ENCODE data around the gene ZSCAN18. TPM values are rescaled to one million over a fixed set of nuclear protein-coding genes. Genes with fewer than 3 reads are reported as not detected.

Gene ZSCAN18
- total and polyA plus RNA-seq, 8 donors = 17.3 to 93.0 (median 21.5) TPM

DNA sequence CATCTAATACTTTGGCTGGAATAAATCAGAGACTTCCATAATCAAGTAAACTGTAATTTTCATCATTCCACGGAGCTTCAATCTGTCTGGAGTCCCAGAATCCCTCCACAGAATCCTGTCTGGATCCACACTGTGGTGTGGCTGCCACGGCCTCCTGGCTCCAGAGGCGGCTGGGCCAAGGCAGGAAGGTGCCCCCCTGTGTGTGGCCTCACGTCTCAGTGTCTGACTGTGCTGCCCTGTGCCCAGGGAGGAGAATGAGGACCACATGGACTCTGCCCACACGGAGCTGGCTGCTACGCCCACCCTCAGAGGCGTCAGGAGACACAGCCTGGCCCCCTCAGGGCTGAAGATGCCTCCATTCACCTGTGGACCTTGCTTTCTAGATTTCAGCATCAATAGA is 51.2 kb downstream of the ZSCAN18 start:
- H3K9me3 ChIP-seq = no peaks in the 10 kb centered on the region

DNA sequence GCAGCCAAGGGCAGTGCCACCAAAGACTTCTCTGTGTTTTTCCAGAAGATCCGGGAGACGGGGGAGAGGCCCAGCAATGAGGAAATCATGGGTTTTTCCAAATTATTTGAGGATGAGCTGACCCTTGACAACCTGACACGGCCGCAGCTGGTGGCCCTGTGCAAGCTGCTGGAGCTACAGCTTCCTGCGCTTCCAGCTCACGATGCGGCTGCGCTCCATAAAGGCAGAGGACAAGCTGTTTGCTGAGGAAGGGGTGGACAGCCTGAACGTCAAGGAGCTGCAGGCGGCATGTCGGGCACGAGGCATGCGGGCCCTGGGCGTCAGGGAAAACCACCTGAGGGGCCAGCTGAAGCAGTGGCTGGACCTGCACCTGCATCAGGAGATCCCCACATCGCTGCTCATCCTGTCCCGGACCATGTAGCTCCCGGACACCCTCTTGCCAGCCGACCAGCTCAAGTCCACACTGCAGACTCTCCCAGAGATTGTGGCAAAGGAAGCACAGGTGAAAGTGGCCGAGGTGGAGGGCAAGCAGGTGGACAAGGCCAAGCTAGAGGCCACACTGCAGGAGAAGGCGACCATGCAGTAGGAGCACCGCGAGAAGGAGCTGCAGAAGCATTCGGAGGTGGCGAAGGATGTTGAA is 52.5 kb downstream of the ZSCAN18 start:
- no peak for DNase-seq
- no peaks in the 10 kb centered on the region for H3K36me3 ChIP-seq
- TF ChIP-seq, protein P1, sequence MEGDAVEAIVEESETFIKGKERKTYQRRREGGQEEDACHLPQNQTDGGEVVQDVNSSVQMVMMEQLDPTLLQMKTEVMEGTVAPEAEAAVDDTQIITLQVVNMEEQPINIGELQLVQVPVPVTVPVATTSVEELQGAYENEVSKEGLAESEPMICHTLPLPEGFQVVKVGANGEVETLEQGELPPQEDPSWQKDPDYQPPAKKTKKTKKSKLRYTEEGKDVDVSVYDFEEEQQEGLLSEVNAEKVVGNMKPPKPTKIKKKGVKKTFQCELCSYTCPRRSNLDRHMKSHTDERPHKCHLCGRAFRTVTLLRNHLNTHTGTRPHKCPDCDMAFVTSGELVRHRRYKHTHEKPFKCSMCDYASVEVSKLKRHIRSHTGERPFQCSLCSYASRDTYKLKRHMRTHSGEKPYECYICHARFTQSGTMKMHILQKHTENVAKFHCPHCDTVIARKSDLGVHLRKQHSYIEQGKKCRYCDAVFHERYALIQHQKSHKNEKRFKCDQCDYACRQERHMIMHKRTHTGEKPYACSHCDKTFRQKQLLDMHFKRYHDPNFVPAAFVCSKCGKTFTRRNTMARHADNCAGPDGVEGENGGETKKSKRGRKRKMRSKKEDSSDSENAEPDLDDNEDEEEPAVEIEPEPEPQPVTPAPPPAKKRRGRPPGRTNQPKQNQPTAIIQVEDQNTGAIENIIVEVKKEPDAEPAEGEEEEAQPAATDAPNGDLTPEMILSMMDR (IDR thresholded peaks at IDR 0.05) = no peak
- FAIRE-seq = no peak
- WGBS, 2 donors = 80 to 88% methylated on average over 24 of the region's 24 CpGs
- no peaks in the 10 kb centered on the region for H3K27me3 ChIP-seq
- no peaks in the 10 kb centered on the region for H3K4me1 ChIP-seq
- ATAC-seq = no peak
- no peak overlapping the region for H3K4me3 ChIP-seq
- intact Hi-C loops (cut with DNase I) = no loop called here
- H3K27ac ChIP-seq = no peak overlapping the region
- no peaks in the 10 kb centered on the region for H3K9me3 ChIP-seq

More for the DNA sequence above, 51.2 kb downstream of the ZSCAN18 start:
- Histone ChIP-seq H3K27me3 (no peaks in the 10 kb centered on the region), H3K4me1 (no peaks in the 10 kb centered on the region), H3K36me3 (no peaks in the 10 kb centered on the region), H3K4me3 (no peak overlapping the region), H3K27ac (no peak overlapping the region)
- TF ChIP-seq, protein P1 (IDR thresholded peaks at IDR 0.05) = no peak
- intact Hi-C loops (cut with DNase I) = no loop called here
- 58 to 81% methylated on average over 7 of the region's 7 CpGs for WGBS, 2 donors
- ATAC-seq (no peak), DNase-seq (no peak), FAIRE-seq (no peak)

DNA sequence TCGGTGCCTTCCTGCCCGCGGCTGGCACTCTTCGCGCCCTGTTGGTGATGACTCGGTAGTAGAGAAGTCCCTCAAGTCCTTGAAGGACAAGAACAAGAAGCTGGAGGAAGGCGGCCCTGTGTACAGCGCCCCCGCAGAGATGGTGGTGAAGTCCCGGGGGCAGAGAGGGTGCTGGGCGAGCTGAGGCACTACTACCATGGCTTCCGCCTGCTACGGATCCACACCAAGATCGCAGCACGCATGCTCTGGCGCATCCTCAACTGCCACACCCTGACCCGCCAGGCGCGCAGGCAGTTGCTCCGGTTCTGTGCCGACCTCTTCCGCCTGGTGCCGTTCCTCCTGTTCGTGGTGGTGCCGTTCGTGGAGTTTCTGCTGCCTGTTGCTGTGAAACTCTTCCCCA is 53.1 kb downstream of the ZSCAN18 start:
- 84 to 89% methylated on average over 26 of the region's 26 CpGs for WGBS, 2 donors
- Histone ChIP-seq H3K27me3 (no peaks in the 10 kb centered on the region), H3K9me3 (no peaks in the 10 kb centered on the region), H3K4me3 (no peak overlapping the region), H3K27ac (no peak overlapping the region), H3K36me3 (no peaks in the 10 kb centered on the region), H3K4me1 (no peaks in the 10 kb centered on the region)
- intact Hi-C loops (cut with DNase I) = no loop called here
- FAIRE-seq (no peak), DNase-seq (no peak), ATAC-seq (no peak)
- TF ChIP-seq, protein P1 (IDR thresholded peaks at IDR 0.05) = no peak

DNA sequence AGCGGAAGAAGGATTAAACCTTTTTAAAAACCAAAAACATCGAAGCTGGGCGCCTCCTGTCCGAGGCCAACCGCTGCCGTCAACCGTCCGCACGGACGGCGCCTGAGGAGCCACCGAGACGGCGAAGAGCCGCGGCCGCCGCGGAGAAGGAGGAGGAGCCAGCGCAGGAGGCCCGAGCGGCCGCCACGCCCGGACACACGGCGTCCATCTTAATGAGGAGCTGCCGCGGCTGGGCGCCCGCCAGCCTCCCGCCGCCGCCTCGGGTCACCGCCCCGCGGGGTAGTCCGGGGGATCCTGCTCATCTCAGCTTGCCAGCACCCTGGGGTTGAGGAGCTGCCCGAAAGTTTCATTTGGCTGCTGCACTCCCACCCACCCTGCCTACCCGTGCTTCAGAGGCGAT is 53.6 kb downstream of the ZSCAN18 start:
- FAIRE-seq (no peak), DNase-seq (no peak), ATAC-seq (no peak)
- no peak overlapping the region for H3K27ac ChIP-seq
- no peaks in the 10 kb centered on the region for H3K36me3 ChIP-seq
- no peaks in the 10 kb centered on the region for H3K27me3 ChIP-seq
- intact Hi-C loops (cut with DNase I) = no loop called here
- 49 to 71% methylated on average over 11 to 41 of the region's 42 CpGs for WGBS, 2 donors
- H3K4me1 ChIP-seq = no peaks in the 10 kb centered on the region
- TF ChIP-seq, protein P1 (IDR thresholded peaks at IDR 0.05) = no peak
- H3K9me3 ChIP-seq = no peaks in the 10 kb centered on the region
- H3K4me3 ChIP-seq = no peak overlapping the region

DNA sequence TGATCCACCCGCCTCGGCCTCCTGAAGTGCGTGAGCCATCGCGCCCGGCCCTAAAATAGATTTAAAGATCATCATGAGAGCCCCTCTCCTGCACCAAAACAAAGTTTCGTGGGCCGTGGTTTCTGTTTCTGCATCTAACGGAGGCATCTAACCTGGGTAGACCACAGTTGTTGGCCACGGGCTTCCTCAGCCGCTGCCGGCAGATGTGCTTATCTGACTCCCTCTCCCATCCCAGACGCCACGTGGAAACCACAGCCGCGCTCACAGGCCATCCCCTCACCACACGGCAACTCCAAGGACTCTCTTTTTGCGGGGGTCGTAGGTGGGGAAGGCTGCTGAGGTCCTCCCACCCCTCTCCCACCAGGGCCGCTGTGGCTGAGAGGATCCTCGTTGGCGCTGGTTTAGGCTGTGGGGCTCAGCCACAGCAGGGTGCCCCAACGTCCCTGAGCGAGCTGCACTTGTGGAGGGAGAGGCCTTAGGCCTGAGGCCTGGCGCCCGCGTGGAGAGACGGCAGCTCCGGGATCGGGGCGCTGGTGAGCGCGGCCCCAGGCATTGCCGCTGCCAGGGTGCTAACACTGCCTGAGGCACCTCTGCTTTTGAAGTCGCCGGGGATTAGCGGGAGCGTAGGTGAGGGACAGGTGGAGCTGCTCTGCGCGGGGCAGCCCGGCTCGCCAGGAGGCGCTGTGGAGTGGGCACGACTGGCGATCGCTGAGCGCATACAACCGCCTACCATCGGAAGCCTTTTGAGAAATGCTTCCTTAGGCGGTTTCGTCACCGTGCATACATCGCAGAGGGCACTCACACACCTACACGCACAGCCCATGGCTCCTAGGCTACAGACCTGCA is 55.3 kb downstream of the ZSCAN18 start:
- WGBS, 2 donors = 34% methylated on average over 53 to 54 of the region's 54 CpGs
- no peak overlapping the region for H3K4me3 ChIP-seq
- H3K27me3 ChIP-seq = no peaks in the 10 kb centered on the region
- peak in 2 of 4 donors; percentile 28 to 38 for ATAC-seq
- no peak for FAIRE-seq
- intact Hi-C loops (cut with DNase I) = no loop called here
- no peaks in the 10 kb centered on the region for H3K36me3 ChIP-seq
- H3K27ac ChIP-seq = no peak overlapping the region
- no peak for DNase-seq
- no peaks in the 10 kb centered on the region for H3K4me1 ChIP-seq
- H3K9me3 ChIP-seq = no peaks in the 10 kb centered on the region
- TF ChIP-seq, protein P1 (IDR thresholded peaks at IDR 0.05) = no peak

All from pancreas (tissue), 10 donors.